Cardiac fibroblast (primary cell): ENCODE measurements around the gene EXD2.
"Not testable (repeated sequence)": the region's sequence is repeated elsewhere in the genome, so short reads cannot be mapped to it uniquely, and the experiment has no call there.

Experiments
- DNase-seq, 2 donors: peaks; one replicate each; pipeline versions ENCODE4 v3.0.0 to v3.0.0-alpha.2; 2010; ENCODE audit warnings: low read depth in 2 of 2
- H3K4me3 ChIP-seq, 2 donors: replicated peaks in 1 of 2; 1 replicate in 1 of 2; 2 replicates in 1 of 2; pipeline ENCODE4 v1.5.1; 2011; ENCODE audit warnings: low read depth in 2 of 2, low read length in 2 of 2, mild to moderate bottlenecking in 2 of 2, moderate library complexity in 1 of 2
- CTCF ChIP-seq: IDR thresholded peaks from one replicate; pipeline ENCODE4 v1.5.1; 2011; ENCODE audit warnings: low read depth, mild to moderate bottlenecking, low read length, inconsistent platforms

EXD2 gene

GRCh38 chr14:69289811-69290520 lies 98.7 kb downstream of the EXD2 start:
- DNase-seq = no peak
- no peak for TF ChIP-seq CTCF
- H3K4me3 ChIP-seq = no peak overlapping the region

GRCh38 chr14:69290881-69291280 lies 99.6 kb downstream of the EXD2 start:
- H3K4me3 ChIP-seq, DNase-seq: not testable (repeated sequence)

GRCh38 chr14:69291396-69291795 lies 100.1 kb downstream of the EXD2 start:
- H3K4me3 ChIP-seq = no peak overlapping the region
- DNase-seq = no peak
- TF ChIP-seq CTCF = no peak

GRCh38 chr14:69291891-69292561 lies 100.7 kb downstream of the EXD2 start:
- DNase-seq = no peak
- no peak overlapping the region for H3K4me3 ChIP-seq
- TF ChIP-seq CTCF = no peak
